Lower lobe of right lung (tissue), 2 donors: ENCODE data around the gene LYPD8. TPM values are rescaled to one million over a fixed set of nuclear protein-coding genes. Genes with fewer than 3 reads are reported as not detected.

ENCODE experiments used
- ATAC-seq, 2 donors: fragments of 200-7000 bp; cut with Tn5 transposase; one replicate each; pipeline ENCODE4 v1.9.1; 2020 to 2022; ENCODE audit warnings: mild to moderate bottlenecking in 2 of 2, moderate library complexity in 2 of 2
- DNase-seq: peaks from one replicate; pipeline ENCODE4 v3.0.0-alpha.2; 2020
- H3K27ac ChIP-seq: fragments of 200-600 bp; one replicate; pipeline ENCODE4 v1.8.0; 2022
- H3K27me3 ChIP-seq: fragments of 200-600 bp; one replicate; pipeline ENCODE4 v1.8.0; 2022; ENCODE audit warnings: low read depth
- H3K36me3 ChIP-seq: fragments of 200-600 bp; one replicate; pipeline ENCODE4 v1.8.0; 2022; ENCODE audit warnings: mild to moderate bottlenecking
- H3K4me1 ChIP-seq: fragments of 200-600 bp; one replicate; pipeline ENCODE4 v1.8.0; 2022
- H3K4me3 ChIP-seq: fragments of 200-600 bp; one replicate; pipeline ENCODE4 v1.8.0; 2022; ENCODE audit warnings: mild to moderate bottlenecking
- H3K9me3 ChIP-seq: fragments of 200-600 bp; one replicate; pipeline ENCODE4 v1.8.0; 2022
- CTCF ChIP-seq: fragments of 200-600 bp; IDR thresholded peaks from one replicate; pipeline ENCODE4 v1.8.0; 2022; ENCODE audit warnings: antibody characterized with exemption, mild to moderate bottlenecking
- intact Hi-C: fragments of 100-400 bp; cut with DNase I; formaldehyde crosslinking; loops from one replicate; pipeline ENCODE4 v1.11.0; 2022
- total RNA-seq: library from RNA; stranded (reverse); fragmentation: NEBNext Ultra II Directional; extraction: Animal tissue kit (Norgen Biotek cat#: 25700); gene quantifications from one replicate; pipeline ENCODE4 v1.2.1, GENCODE V29; 2021
- donor health status: DM: no; HTN: yes; CAD: no; lungs with severe emphysema.

Gene LYPD8
- total RNA-seq, 1 donor from 2014 or later: not detected

- Histone ChIP-seq H3K4me3 (no peak overlapping the region), H3K27ac (no peak overlapping the region), H3K4me1 (peaks cover 5% of the 10 kb centered on the region), H3K9me3 (no peaks in the 10 kb centered on the region), H3K27me3 (no peaks in the 10 kb centered on the region), H3K36me3 (no peaks in the 10 kb centered on the region)
- ATAC-seq (no peak), DNase-seq (no peak)
- intact Hi-C loops: no loop called here
- no peak for TF ChIP-seq CTCF
Observed at GRCh38 chr1:248699099-248699498, 56.5 kb downstream of the LYPD8 start.

GRCh38 chr1:248697907-248698306 is 57.7 kb downstream of the LYPD8 start:
- Histone ChIP-seq H3K27ac (no peak overlapping the region), H3K9me3 (no peaks in the 10 kb centered on the region), H3K4me1 (peaks cover 5% of the 10 kb centered on the region), H3K4me3 (no peak overlapping the region), H3K36me3 (no peaks in the 10 kb centered on the region), H3K27me3 (no peaks in the 10 kb centered on the region)
- intact Hi-C loops: no loop called here
- no peak for TF ChIP-seq CTCF
- no peak for ATAC-seq
- DNase-seq: no peak

- intact Hi-C loops: no loop called here
- H3K36me3 ChIP-seq: no peaks in the 10 kb centered on the region
- no peak for ATAC-seq
Observed at GRCh38 chr1:248696774-248697173, 58.8 kb downstream of the LYPD8 start.

GRCh38 chr1:248696261-248696660 is 59.3 kb downstream of the LYPD8 start:
- ATAC-seq: peak in 1 of 2 donors; percentile 49
- intact Hi-C loops: no loop called here

More at GRCh38 chr1:248696774-248697173, 58.8 kb downstream of the LYPD8 start:
- H3K4me1 ChIP-seq: peaks cover 5% of the 10 kb centered on the region
- no peaks in the 10 kb centered on the region for H3K27me3 ChIP-seq
- no peak for TF ChIP-seq CTCF
- DNase-seq: no peak
- no peak overlapping the region for H3K27ac ChIP-seq
- H3K9me3 ChIP-seq: no peaks in the 10 kb centered on the region
- no peak overlapping the region for H3K4me3 ChIP-seq

GRCh38 chr1:248695451-248696132 is 60.0 kb downstream of the LYPD8 start:
- Histone ChIP-seq H3K4me1 (peaks cover 5% of the 10 kb centered on the region), H3K9me3 (no peaks in the 10 kb centered on the region), H3K27me3 (no peaks in the 10 kb centered on the region), H3K4me3 (no peak overlapping the region), H3K27ac (no peak overlapping the region), H3K36me3 (no peaks in the 10 kb centered on the region)
- TF ChIP-seq CTCF: no peak
- ATAC-seq (peak in 1 of 2 donors; percentile 67), DNase-seq (no peak)
- intact Hi-C loops: no loop called here

More at GRCh38 chr1:248696261-248696660, 59.3 kb downstream of the LYPD8 start:
- H3K9me3 ChIP-seq: no peaks in the 10 kb centered on the region
- H3K27ac ChIP-seq: no peak overlapping the region
- H3K4me3 ChIP-seq: no peak overlapping the region
- H3K36me3 ChIP-seq: no peaks in the 10 kb centered on the region
- H3K4me1 ChIP-seq: peaks cover 5% of the 10 kb centered on the region
- no peak for DNase-seq
- TF ChIP-seq CTCF: peak; percentile 17
- H3K27me3 ChIP-seq: no peaks in the 10 kb centered on the region
